Mammary epithelial cell (primary cell): Measurements from ENCODE around the gene LEKR1.

ENCODE experiments used
- CTCF ChIP-seq, 2 donors: IDR thresholded peaks in 1 of 2; conservative IDR thresholded peaks in 1 of 2; 2 replicates each; pipeline ENCODE4 v1.5.1; 2011 to 2012; ENCODE audit warnings: inconsistent platforms in 2 of 2, low read length in 2 of 2, mild to moderate bottlenecking in 2 of 2, control low read depth in 1 of 2, low read depth in 1 of 2; ENCODE audit not compliant: insufficient read depth in 1 of 2; ENCODE audit errors: extremely low read depth in 1 of 2
- EZH2 ChIP-seq: IDR thresholded peaks from 2 replicates; pipeline ENCODE4 v1.6.1; 2012; ENCODE audit warnings: low read length, inconsistent platforms, borderline replicate concordance

GRCh38 chr3:157070678-157070999, 244.5 kb downstream of the LEKR1 start:
- TF ChIP-seq CTCF (conservative IDR thresholded peaks at IDR 0.05 in 1 of 2, IDR thresholded peaks at IDR 0.05 in 1 of 2; ENCODE audit: extremely low read depth in 1 of 2, insufficient read depth in 1 of 2, low read depth in 1 of 2, low read length in 2 of 2) (no peak), EZH2 (no peak)
